GM19438 (cell line): ENCODE measurements around the gene FLOT1.
A peak's percentile ranks its signal among the peaks of the same experiment; 100 is the strongest.

Experiments used
- ATAC-seq: cut with Tn5 transposase; IDR thresholded peaks from one replicate; pipeline ENCODE4 v1.9.1; 2021; ENCODE audit warnings: low read depth; ENCODE audit not compliant: unreplicated experiment

FLOT1 gene

DNA sequence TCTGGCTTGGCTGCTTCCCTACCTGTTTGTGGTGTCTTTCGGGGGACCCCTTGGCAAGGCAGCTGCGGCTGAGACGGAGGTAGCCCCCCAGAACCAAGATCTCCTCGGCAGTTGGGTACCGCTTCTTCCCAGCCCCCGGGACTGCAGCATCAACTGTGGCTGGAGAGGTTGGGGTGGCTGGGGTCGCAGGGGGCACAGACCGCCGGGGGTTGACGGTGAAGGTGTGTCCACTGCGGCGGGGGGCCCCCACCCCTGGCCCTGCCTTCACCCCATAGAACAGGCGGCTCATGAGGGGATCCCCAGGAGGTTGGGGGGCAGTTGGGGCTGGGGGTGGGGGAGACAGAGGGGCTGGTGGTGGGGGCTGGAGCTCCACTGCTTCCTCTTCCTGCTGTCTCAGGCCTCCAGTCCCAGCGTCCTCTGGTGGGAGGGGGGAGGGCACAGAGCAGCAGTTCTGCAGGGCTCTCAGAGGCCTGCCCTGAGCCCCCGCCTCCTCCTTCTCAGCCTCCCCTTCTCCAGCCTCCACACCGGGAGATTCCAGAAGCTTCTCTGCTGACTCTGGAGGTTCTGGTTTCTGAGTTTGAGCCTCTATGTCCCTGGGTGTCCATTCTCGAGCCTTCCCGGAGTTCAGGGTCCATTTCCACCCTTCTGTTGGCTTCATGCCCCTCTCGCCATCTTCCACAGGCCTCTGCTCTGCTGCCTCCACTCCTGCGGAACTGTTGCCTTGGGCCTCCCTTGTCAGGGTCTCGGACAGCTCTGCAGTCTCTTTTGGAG is 57.9 kb downstream of the FLOT1 start:
- no peak for ATAC-seq

GRCh38 chr6:30683980-30684338 is 58.5 kb downstream of the FLOT1 start:
- ATAC-seq, result no peak

DNA sequence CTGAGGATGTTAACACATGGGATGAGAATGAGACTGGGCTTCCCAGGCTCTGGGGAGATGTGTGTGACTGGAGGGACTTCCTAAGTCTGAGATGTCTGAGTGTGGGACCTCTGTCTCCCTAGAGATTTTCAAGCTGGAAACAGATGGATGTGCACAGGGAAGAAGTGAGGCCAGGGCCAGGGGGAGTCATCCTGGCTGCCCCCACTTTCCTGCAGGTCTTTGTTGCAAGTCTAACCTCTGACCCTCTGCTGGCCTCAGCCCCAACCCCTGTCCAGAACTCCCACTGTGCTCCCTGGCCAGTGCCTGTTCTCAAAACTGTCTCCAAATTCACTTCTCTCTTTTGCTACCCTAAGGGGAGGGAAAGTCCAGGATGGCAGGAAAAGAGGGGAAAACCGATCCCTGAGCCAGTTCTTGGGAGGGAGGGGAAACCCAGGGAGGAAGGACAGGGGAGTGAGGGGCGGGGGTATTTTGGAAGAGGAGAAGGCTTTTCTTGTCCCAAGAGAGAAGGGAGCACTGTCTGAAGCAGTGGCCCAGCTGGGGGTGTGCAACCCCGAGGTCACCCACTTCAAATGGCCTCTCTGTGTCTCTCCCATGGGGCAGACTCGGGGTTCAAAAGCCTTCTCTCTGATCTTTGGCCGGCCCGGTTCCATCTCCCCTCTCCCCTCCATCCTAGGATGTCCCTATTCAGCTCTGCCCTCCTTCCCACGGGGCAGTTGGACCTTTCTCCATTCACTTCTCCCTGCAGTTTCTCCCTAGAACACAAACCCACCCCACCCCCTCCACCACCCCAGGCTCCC is 59.1 kb downstream of the FLOT1 start:
- no peak for ATAC-seq

DNA sequence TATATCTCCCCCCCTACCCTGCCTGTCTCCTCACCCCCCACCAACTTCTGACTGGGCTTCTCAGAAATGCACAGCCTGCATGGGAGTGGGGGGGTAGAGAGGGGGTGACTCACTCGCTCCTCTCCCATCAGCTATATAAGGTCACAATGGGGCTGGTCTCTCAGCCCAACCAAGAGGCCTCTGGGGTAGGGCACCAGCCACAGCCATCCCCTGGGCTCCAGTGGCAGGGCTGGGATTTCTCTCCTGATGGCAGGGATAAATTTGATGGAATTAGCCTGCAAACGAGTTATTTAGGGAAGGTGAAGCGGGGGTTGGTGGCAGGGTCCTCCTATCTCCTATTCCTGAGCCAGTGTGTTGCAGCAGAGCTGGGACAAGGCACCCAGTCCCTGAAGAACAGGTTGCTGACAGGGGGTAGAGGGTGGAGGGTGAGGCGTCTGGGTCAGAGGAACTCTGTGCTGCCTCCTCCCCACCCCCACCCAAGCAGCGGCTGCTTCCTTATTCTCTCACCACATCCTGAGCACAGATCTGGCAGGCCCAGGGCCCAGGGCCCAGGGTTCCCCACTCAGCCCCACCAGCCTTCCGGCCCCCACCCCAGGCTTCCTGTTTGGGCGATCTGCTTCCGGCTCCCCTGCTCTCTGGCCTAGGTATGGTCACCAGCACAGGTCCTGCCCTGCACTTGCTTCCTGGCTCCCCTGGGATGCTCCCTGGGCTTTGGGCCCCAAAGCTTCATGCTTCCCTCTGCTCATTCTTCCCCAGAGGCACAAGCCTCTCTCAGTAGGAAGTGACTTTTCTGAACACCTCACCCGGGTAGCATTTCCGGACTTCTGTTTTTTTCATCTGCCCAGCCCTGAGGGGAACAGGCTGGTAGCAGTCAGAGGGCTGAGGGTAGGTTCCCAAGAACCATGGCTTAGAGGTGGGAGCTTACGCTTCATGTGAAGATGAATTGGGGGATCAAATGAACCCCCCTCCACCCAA is 60.1 kb downstream of the FLOT1 start:
- peak; percentile 43 for ATAC-seq

DNA sequence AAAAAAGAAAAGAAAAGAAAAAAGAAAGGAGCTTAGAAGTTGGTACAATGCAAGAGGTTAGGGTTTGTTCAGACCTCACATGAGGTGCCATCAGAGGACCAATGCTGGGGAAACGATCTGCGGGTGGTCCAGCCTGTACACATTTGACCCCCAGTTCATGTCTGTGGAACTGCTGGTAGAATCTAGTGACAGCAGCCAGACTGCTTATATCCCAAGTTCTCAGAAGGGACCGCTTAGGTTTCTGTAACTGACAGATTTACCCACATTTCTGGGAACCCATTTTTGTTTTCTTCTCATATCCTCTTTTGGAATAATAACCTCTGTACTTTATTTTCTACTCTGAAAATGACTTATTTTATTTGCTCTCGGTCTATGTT is 60.7 kb downstream of the FLOT1 start:
- ATAC-seq, result no peak

DNA sequence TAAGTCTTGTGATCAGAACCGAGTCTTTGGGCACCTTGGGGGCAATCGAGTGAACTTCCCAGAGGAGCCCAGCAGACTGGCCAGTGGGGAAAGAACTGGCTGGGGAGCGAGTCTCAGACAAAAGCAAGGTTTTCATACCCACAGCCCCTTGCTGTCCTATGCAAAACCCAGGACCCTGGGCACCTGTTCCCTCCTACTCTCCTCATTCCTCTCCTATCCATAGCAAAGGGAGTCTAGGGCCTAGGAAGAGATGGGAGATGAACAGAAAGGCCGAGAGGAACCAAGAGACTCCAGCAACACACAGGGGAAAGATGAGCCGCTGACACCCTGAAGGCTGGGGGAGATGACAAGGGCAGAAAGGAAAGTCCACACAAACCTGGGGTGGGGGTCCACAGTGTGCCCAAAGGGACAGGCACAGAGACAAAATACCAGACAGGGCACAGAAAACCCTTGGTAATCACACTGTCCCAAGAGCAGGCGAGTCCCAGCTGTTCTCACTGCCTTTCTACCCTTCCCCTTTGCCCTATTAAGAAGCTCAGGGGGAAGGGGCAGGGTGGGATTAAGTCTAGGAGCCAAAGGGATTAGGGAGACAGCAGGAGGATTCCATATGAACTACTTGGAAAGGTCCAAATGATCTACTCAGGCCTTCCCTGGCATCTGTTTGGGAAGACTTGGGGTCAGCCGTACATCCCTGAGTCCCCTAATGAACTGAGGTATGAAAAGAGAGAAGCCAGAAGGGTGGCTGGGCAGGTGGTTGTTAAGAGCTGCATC is 62.5 kb downstream of the FLOT1 start:
- ATAC-seq, result no peak

DNA sequence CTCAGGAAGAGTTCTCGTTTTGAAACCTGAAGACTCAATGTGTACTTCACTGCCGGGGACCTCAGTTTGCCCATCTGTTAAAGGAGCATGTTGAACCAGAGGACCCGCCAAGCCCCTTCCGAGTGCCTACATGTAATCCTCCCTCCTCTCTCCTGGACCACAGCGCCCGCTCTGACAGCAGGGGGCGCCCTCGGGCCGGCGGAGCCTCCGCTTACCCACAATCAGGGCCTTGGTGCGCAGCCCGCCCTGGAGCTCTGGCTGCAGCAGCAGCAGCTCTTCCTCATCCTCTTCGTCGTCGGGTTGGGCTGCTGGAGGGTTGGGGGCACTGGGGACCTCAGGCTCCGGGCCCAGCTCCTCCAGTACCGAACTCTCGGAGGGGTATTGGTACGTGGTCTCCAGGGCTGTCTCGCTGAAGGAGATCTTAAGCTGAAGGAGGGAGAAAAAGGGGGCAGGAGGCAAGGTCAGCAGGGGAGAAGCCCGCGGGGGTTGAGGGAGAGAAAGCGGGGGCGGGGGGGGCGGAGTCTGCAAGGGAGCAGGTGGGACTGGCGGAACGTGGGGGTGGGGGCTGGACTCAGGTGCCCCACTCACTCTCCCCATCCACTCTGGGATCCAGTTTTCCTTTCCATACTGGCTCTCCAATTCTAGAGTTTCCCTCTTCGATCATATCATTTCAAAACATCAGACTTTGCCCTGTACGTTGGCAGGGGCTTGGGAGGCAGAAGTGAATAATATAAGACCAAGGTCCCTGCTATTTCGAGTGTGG is 63.3 kb downstream of the FLOT1 start:
- ATAC-seq, result no peak
